ENCODE measurements around the gene GLRA2.

DNA sequence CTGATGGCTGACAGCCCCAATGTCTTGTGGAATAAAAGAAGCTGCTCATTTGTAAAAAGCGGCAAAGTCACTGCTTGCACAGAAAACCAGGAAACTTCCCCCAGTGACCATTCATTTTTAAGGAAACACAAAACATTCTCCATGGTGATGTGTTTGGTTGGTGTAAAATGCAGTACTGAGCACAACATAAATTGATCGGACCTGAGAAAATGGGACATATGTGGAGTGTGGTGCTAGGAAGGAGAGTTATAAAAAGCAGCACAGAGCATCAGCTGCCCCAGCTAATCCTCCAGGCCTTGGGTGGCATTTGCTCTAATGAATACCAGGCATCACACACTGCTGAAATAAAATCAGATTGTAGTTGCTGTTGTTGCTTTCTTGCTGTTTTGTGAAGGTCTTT lies 55.2 kb downstream of the GLRA2 start:
- no peak for TF ChIP-seq CTCF (optimal IDR thresholded peaks at IDR 0.05 in 1 of 3, IDR thresholded peaks at IDR 0.05 in 1 of 3, conservative IDR thresholded peaks at IDR 0.05 in 1 of 3; ENCODE audit: extremely low read depth in 1 of 3, insufficient read depth in 2 of 3, low read length in 3 of 3)
- TF ChIP-seq EZH2 (IDR thresholded peaks at IDR 0.05; ENCODE audit: low read length) = no peak

All from keratinocyte (primary cell).